ENCODE results near the gene SIGLEC6.

DNA sequence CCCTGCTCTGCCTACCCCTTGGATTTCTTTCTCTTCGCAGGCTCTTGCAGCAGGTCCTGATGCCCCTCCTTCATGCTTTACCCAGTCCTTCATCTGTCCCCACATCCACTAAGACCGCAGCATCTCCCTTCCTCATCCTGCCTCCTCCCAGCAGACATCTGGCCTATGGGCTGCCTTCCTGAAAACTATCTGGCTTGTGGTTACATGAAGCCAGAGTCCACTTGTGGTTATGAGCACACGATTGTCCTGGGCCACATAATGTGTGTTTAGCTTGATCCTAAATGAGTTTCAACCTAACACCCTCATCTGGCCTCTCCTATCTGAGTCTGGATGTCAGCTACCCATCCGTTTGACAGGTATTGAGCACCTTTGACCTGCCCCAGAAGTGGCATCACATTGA lies 34.1 kb upstream of the SIGLEC6 start:
- no peak for TF ChIP-seq POLR2A (IDR thresholded peaks at IDR 0.05; ENCODE audit: low read depth, low read length)
- no peak for TF ChIP-seq POLR2AphosphoS5 (IDR thresholded peaks at IDR 0.05; ENCODE audit: low read depth, low read length)
- no peak for TF ChIP-seq TAF1 (IDR thresholded peaks at IDR 0.05; ENCODE audit: low read depth, low read length)
- TF ChIP-seq SPI1 (IDR thresholded peaks at IDR 0.05; ENCODE audit: low read depth, low read length) = no peak
- no peak for TF ChIP-seq PAX5 (IDR thresholded peaks at IDR 0.05; ENCODE audit: insufficient read depth, low read length, severe bottlenecking)
- TF ChIP-seq POU2F2 (IDR thresholded peaks at IDR 0.05; ENCODE audit: low read depth, low read length) = no peak
